ENCODE measurements around the gene LTBR. TPM values are rescaled to one million over a fixed set of nuclear protein-coding genes. Genes with fewer than 3 reads are reported as not detected.

The LTBR gene
- total RNA-seq, 1 donor: 121 TPM

DNA sequence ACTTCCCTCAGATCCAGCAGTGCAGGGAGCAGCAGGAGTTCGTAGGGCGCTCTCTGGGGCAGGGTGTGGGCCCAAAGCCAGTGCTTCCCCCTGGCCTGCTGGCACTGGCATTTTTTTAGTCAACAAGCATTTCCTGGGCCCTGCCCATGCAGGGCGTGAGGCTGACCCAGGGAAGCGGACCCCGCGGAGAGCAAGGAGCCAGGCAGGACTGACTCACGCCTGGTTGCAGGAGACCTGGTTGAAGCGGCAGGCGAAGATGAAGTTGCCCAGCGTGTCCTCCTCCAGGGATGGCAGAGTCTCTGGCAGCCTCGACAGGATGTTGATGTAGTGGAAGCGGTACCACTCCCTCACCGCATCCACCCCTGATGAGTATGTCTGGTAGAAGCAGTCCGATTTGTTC, 22.1 kb upstream of the LTBR start:
- Histone ChIP-seq H4K20me1 (ENCODE audit: insufficient read depth, low read length) (no peaks in the 10 kb centered on the region), H3K4me2 (ENCODE audit: insufficient read depth, low read length) (no peak overlapping the region), H2AFZ (ENCODE audit: low read length) (peak overlapping the region; percentile 68), H3K9me3 (ENCODE audit: low read depth, low read length) (no peaks in the 10 kb centered on the region), H3K79me2 (ENCODE audit: insufficient read depth, low read length) (no peaks in the 10 kb centered on the region), H3K27me3 (ENCODE audit: insufficient read depth, low read length) (no peaks in the 10 kb centered on the region), H3K4me1 (ENCODE audit: insufficient read depth, low read length) (peaks cover 10% of the 10 kb centered on the region), H3K27ac (ENCODE audit: low read depth, low read length) (no peak overlapping the region), H3K36me3 (ENCODE audit: insufficient read depth, low read length) (no peaks in the 10 kb centered on the region), H3K4me3 (ENCODE audit: insufficient read depth, low read length) (no peak overlapping the region)
- peak; percentile 91 for DNase-seq (ENCODE audit: insufficient read length, low spot score, missing footprints)
- TF ChIP-seq, protein P1, sequence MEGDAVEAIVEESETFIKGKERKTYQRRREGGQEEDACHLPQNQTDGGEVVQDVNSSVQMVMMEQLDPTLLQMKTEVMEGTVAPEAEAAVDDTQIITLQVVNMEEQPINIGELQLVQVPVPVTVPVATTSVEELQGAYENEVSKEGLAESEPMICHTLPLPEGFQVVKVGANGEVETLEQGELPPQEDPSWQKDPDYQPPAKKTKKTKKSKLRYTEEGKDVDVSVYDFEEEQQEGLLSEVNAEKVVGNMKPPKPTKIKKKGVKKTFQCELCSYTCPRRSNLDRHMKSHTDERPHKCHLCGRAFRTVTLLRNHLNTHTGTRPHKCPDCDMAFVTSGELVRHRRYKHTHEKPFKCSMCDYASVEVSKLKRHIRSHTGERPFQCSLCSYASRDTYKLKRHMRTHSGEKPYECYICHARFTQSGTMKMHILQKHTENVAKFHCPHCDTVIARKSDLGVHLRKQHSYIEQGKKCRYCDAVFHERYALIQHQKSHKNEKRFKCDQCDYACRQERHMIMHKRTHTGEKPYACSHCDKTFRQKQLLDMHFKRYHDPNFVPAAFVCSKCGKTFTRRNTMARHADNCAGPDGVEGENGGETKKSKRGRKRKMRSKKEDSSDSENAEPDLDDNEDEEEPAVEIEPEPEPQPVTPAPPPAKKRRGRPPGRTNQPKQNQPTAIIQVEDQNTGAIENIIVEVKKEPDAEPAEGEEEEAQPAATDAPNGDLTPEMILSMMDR (IDR thresholded peaks at IDR 0.05; ENCODE audit: extremely low read depth, low read depth, low read length): no peak

DNA sequence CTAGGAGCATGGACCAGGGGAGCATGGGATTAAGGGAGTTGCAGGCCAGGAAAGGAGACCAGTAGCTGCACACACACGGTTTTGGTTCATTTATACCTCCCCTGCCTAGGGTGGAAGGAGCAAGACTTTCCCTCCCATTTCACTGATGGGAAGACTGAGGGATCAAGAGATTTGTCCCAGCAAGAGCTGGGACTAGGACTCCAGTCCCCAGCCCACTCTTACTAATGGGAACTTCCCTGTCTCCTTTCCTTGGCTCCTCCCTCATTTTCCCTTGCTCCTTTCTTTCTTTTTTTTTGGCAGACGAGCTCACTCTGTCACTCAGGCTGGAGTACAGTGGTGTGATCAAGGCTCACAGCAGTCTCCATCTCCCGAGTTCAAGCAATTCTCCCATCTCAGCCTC, 21.6 kb upstream of the LTBR start:
- TF ChIP-seq, protein P1 (IDR thresholded peaks at IDR 0.05; ENCODE audit: extremely low read depth, low read depth, low read length): no peak
- H3K4me3 ChIP-seq (ENCODE audit: insufficient read depth, low read length): no peak overlapping the region
- H3K27me3 ChIP-seq (ENCODE audit: insufficient read depth, low read length): no peaks in the 10 kb centered on the region
- no peaks in the 10 kb centered on the region for H3K36me3 ChIP-seq (ENCODE audit: insufficient read depth, low read length)
- no peaks in the 10 kb centered on the region for H3K9me3 ChIP-seq (ENCODE audit: low read depth, low read length)
- no peaks in the 10 kb centered on the region for H4K20me1 ChIP-seq (ENCODE audit: insufficient read depth, low read length)
- peak overlapping the region; percentile 41 for H2AFZ ChIP-seq (ENCODE audit: low read length)
- peaks cover 10% of the 10 kb centered on the region for H3K4me1 ChIP-seq (ENCODE audit: insufficient read depth, low read length)
- peak; percentile 81 for DNase-seq (ENCODE audit: insufficient read length, low spot score, missing footprints)
- no peak overlapping the region for H3K4me2 ChIP-seq (ENCODE audit: insufficient read depth, low read length)
- H3K27ac ChIP-seq (ENCODE audit: low read depth, low read length): no peak overlapping the region
- H3K79me2 ChIP-seq (ENCODE audit: insufficient read depth, low read length): no peaks in the 10 kb centered on the region

DNA sequence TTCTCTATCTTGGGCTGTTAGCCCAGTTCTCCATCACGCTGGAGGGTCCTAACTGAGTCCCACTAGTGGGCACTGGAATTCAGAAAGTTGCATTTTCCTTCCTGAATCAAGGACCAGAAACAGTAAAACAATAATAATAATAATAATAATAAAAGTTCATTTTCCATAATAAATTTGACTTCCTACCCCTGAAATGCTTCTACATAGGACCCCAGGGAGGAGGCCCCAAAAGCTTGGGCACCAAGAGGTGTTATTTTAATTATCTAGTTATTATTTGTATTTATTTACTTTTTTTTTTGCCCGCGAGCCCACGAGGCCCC, 21.0 kb upstream of the LTBR start:
- peak overlapping the region; percentile 89 for H3K4me2 ChIP-seq (ENCODE audit: insufficient read depth, low read length)
- H3K4me1 ChIP-seq (ENCODE audit: insufficient read depth, low read length): peaks cover 10% of the 10 kb centered on the region
- no peaks in the 10 kb centered on the region for H3K27me3 ChIP-seq (ENCODE audit: insufficient read depth, low read length)
- no peak overlapping the region for H3K27ac ChIP-seq (ENCODE audit: low read depth, low read length)
- H3K36me3 ChIP-seq (ENCODE audit: insufficient read depth, low read length): no peaks in the 10 kb centered on the region
- no peak for DNase-seq (ENCODE audit: insufficient read length, low spot score, missing footprints)
- no peak overlapping the region for H2AFZ ChIP-seq (ENCODE audit: low read length)
- no peaks in the 10 kb centered on the region for H3K79me2 ChIP-seq (ENCODE audit: insufficient read depth, low read length)
- TF ChIP-seq, protein P1 (IDR thresholded peaks at IDR 0.05; ENCODE audit: extremely low read depth, low read depth, low read length): no peak
- peak overlapping the region; percentile 81 for H3K4me3 ChIP-seq (ENCODE audit: insufficient read depth, low read length)
- no peaks in the 10 kb centered on the region for H4K20me1 ChIP-seq (ENCODE audit: insufficient read depth, low read length)
- H3K9me3 ChIP-seq (ENCODE audit: low read depth, low read length): no peaks in the 10 kb centered on the region

DNA sequence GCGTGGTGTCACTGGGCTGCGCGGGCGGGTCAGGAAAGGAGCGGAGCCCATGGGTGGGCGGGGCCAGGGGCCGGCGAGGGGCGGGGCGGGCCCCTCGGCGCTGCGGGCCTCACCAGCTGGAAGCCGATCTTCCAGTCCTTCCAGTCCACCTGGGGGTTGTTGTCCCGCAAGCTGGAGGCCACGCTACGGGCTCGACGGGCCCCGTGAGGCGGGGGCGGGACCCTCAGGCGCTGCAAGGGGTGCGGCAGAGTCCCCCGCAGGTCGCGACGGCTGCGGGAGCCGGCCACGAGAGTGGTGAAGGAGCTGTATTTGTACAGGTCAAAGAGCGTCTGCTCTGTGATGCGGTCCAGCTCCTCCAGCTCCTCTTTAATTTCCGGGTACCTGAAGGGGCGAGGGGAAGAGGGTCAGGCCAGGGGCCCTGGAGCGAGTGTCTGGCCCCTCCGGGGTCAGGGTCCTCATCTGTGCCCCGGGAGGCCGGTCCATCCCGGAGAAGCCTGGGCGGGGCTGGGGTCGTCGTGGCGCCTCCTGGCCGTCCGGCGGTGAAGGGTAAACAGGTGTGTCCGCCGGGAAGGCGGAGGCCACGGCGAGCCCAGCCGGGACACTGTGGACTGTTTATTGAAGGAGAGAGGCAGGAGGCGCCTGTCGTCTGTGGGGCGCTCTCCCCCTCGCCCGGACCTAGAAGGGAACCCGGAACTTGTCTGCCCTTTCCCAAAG, 20.5 kb upstream of the LTBR start:
- Histone ChIP-seq H3K79me2 (ENCODE audit: insufficient read depth, low read length) (no peaks in the 10 kb centered on the region), H4K20me1 (ENCODE audit: insufficient read depth, low read length) (no peaks in the 10 kb centered on the region), H3K27me3 (ENCODE audit: insufficient read depth, low read length) (no peaks in the 10 kb centered on the region), H3K4me2 (ENCODE audit: insufficient read depth, low read length) (peak overlapping the region; percentile 89), H3K4me1 (ENCODE audit: insufficient read depth, low read length) (peaks cover 10% of the 10 kb centered on the region), H3K9me3 (ENCODE audit: low read depth, low read length) (no peaks in the 10 kb centered on the region), H3K4me3 (ENCODE audit: insufficient read depth, low read length) (peak overlapping the region; percentile 81), H2AFZ (ENCODE audit: low read length) (peak overlapping the region; percentile 93), H3K27ac (ENCODE audit: low read depth, low read length) (peak overlapping the region; percentile 51), H3K36me3 (ENCODE audit: insufficient read depth, low read length) (no peaks in the 10 kb centered on the region)
- TF ChIP-seq, protein P1 (IDR thresholded peaks at IDR 0.05; ENCODE audit: extremely low read depth, low read depth, low read length): no peak
- peak; percentile 99 for DNase-seq (ENCODE audit: insufficient read length, low spot score, missing footprints)
